H9 (cell line): ENCODE measurements around the gene LMBR1. TPM values are rescaled to one million over a fixed set of nuclear protein-coding genes. Genes with fewer than 3 reads are reported as not detected.

Source experiments
- DNase-seq: peaks from one replicate; pipeline ENCODE4 v3.0.0-alpha.2; 2017
- H2AFZ ChIP-seq: one replicate; pipeline ENCODE4 v1.6.1; 2013; ENCODE audit warnings: mild to moderate bottlenecking, low read length, control low read depth, moderate library complexity
- H2AK5ac ChIP-seq: 2 replicates; pipeline ENCODE4 v1.6.1; 2013; ENCODE audit warnings: low read length, control low read depth, mixed read lengths; ENCODE audit not compliant: insufficient read length
- H2BK120ac ChIP-seq: one replicate; pipeline ENCODE4 v1.6.1; 2013; ENCODE audit warnings: low read depth, mild to moderate bottlenecking, low read length, control low read depth, inconsistent platforms; ENCODE audit not compliant: poor library complexity, severe bottlenecking
- H2BK12ac ChIP-seq: 2 replicates; pipeline ENCODE4 v1.6.1; 2013; ENCODE audit warnings: low read length, control low read depth, mixed read lengths, low read depth; ENCODE audit not compliant: insufficient read length
- H2BK15ac ChIP-seq: 2 replicates; pipeline ENCODE4 v1.6.1; 2013; ENCODE audit warnings: low read depth, low read length, control low read depth
- H2BK20ac ChIP-seq: one replicate; pipeline ENCODE4 v1.6.1; 2013; ENCODE audit warnings: low read depth, mild to moderate bottlenecking, low read length, control low read depth, inconsistent platforms; ENCODE audit not compliant: poor library complexity, severe bottlenecking
- H2BK5ac ChIP-seq: 2 replicates; pipeline ENCODE4 v1.6.1; 2013; ENCODE audit warnings: low read length, control low read depth, mixed read lengths; ENCODE audit not compliant: insufficient read length
- H3K14ac ChIP-seq: 2 replicates; pipeline ENCODE4 v1.6.1; 2013; ENCODE audit warnings: low read length, control low read depth; ENCODE audit not compliant: insufficient read depth
- H3K18ac ChIP-seq: 2 replicates; pipeline ENCODE4 v1.6.1; 2013; ENCODE audit warnings: low read depth, mild to moderate bottlenecking, mixed read lengths, low read length, control low read depth; ENCODE audit not compliant: insufficient read length
- H3K23ac ChIP-seq: 2 replicates; pipeline ENCODE4 v1.6.1; 2013; ENCODE audit warnings: low read length, control low read depth, mixed read lengths, low read depth; ENCODE audit not compliant: insufficient read length
- H3K23me2 ChIP-seq: 2 replicates; pipeline ENCODE4 v1.6.1; 2013; ENCODE audit warnings: low read depth, mild to moderate bottlenecking, mixed read lengths, low read length, control low read depth; ENCODE audit not compliant: insufficient read length, poor library complexity, severe bottlenecking
- H3K27ac ChIP-seq: 2 replicates; pipeline ENCODE4 v1.5.1; 2013; ENCODE audit warnings: low read length, control low read depth, mixed read lengths, low read depth; ENCODE audit not compliant: insufficient read length
- H3K27me3 ChIP-seq: 2 replicates; pipeline ENCODE4 v1.6.1; 2013; ENCODE audit warnings: low read length, control low read depth, inconsistent platforms; ENCODE audit not compliant: insufficient read depth
- H3K4ac ChIP-seq: 2 replicates; pipeline ENCODE4 v1.6.1; 2013; ENCODE audit warnings: low read depth, mild to moderate bottlenecking, control low read depth, inconsistent platforms, low read length, moderate library complexity
- H3K4me1 ChIP-seq: 2 replicates; pipeline ENCODE4 v1.6.1; 2013; ENCODE audit warnings: low read length, control low read depth, inconsistent platforms; ENCODE audit not compliant: insufficient read depth
- H3K4me2 ChIP-seq: 2 replicates; pipeline ENCODE4 v1.6.1; 2013; ENCODE audit warnings: low read length, control low read depth, mixed read lengths; ENCODE audit not compliant: insufficient read length, insufficient read depth
- H3K56ac ChIP-seq: 2 replicates; pipeline ENCODE4 v1.6.1; 2013; ENCODE audit warnings: low read depth, mild to moderate bottlenecking, mixed read lengths, low read length, control low read depth; ENCODE audit not compliant: insufficient read length
- H3K79me1 ChIP-seq: 2 replicates; pipeline ENCODE4 v1.6.1; 2013; ENCODE audit warnings: low read depth, mild to moderate bottlenecking, moderate library complexity, low read length, control low read depth, inconsistent platforms; ENCODE audit not compliant: insufficient read depth, poor library complexity, severe bottlenecking
- H3K79me2 ChIP-seq: 2 replicates; pipeline ENCODE4 v1.6.1; 2013; ENCODE audit warnings: low read length, control low read depth, inconsistent platforms; ENCODE audit not compliant: insufficient read depth
- H3K9ac ChIP-seq: 2 replicates; pipeline ENCODE4 v1.6.1; 2013; ENCODE audit warnings: low read length, control low read depth, mixed read lengths; ENCODE audit not compliant: insufficient read length; ENCODE audit errors: extremely low read depth
- H3K9me3 ChIP-seq: one replicate; pipeline ENCODE4 v1.6.1; 2013; ENCODE audit warnings: low read depth, low read length, inconsistent platforms; ENCODE audit not compliant: control insufficient read depth
- H3T11ph ChIP-seq: one replicate; pipeline ENCODE4 v1.6.1; 2013; ENCODE audit warnings: mild to moderate bottlenecking, low read length, control low read depth, inconsistent platforms
- H4K20me1 ChIP-seq: one replicate; pipeline ENCODE4 v1.6.1; 2013; ENCODE audit not compliant: control insufficient read depth, insufficient read length, insufficient read depth
- H4K5ac ChIP-seq: 2 replicates; pipeline ENCODE4 v1.6.1; 2013; ENCODE audit warnings: low read depth, mild to moderate bottlenecking, mixed read lengths, low read length, control low read depth; ENCODE audit not compliant: insufficient read length
- H4K8ac ChIP-seq: replicated peaks from 2 replicates; pipeline ENCODE4 v1.6.1; 2013; ENCODE audit warnings: low read length, control low read depth, mixed read lengths, low read depth; ENCODE audit not compliant: insufficient read length
- H4K91ac ChIP-seq: 2 replicates; pipeline ENCODE4 v1.6.1; 2013; ENCODE audit warnings: low read depth, mild to moderate bottlenecking, moderate library complexity, mixed read lengths, low read length, control low read depth; ENCODE audit not compliant: insufficient read length
- H3K27ac Mint-ChIP-seq, 3 experiments: 2 replicates in 2 of 3; 3 replicates in 1 of 3; pipeline ENCODE4 v1.8.0; 2020 to 2021; ENCODE audit warnings: mixed read lengths in 3 of 3, mild to moderate bottlenecking in 1 of 3, moderate library complexity in 1 of 3
- H3K27me3 Mint-ChIP-seq: 2 replicates; pipeline ENCODE4 v1.8.0; 2021; ENCODE audit warnings: low read depth, mild to moderate bottlenecking, moderate library complexity, mixed read lengths
- H3K36me3 Mint-ChIP-seq, 3 experiments: 2 replicates in 2 of 3; 3 replicates in 1 of 3; pipeline ENCODE4 v1.8.0; 2020 to 2021; ENCODE audit warnings: low read depth in 3 of 3, mixed read lengths in 3 of 3; ENCODE audit not compliant: insufficient read depth in 1 of 3
- H3K4me1 Mint-ChIP-seq, 2 experiments: 2 replicates each; pipeline ENCODE4 v1.8.0; 2020; ENCODE audit warnings: mixed read lengths in 2 of 2
- H3K4me3 Mint-ChIP-seq, 2 experiments: 2 replicates in 1 of 2; 3 replicates in 1 of 2; pipeline ENCODE4 v1.8.0; 2020 to 2021; ENCODE audit warnings: mild to moderate bottlenecking in 2 of 2, mixed read lengths in 2 of 2, moderate library complexity in 1 of 2
- H3K9me3 Mint-ChIP-seq, 2 experiments: 2 replicates in 1 of 2; 3 replicates in 1 of 2; pipeline ENCODE4 v1.8.0; 2020; ENCODE audit warnings: mild to moderate bottlenecking in 2 of 2, mixed read lengths in 2 of 2, moderate library complexity in 1 of 2
- CTCF ChIP-seq: fragments of 200-600 bp; sonication (generic); conservative IDR thresholded peaks from 3 replicates; pipeline ENCODE4 v1.8.0; 2021; ENCODE audit warnings: antibody characterized with exemption, mild to moderate bottlenecking
- WGBS: extraction: QIAGEN DNeasy Blood & Tissue Kit; methylation state at CpG from one replicate; pipeline ENCODE4 v1.1.7; 2013; ENCODE audit warnings: missing lambda C conversion rate, low lambda C conversion rate, mixed read lengths; ENCODE audit not compliant: insufficient read length; ENCODE audit errors: extremely low coverage; 5-methylcytosine and 5-hydroxymethylcytosine counted together
- total RNA-seq: library from RNA; stranded (reverse); gene quantifications from 2 replicates; pipeline ENCODE4 v1.2.1, GENCODE V29; 2021

The LMBR1 gene
- total RNA-seq, 1 experiment from 2014 or later = 62.3 TPM

DNA sequence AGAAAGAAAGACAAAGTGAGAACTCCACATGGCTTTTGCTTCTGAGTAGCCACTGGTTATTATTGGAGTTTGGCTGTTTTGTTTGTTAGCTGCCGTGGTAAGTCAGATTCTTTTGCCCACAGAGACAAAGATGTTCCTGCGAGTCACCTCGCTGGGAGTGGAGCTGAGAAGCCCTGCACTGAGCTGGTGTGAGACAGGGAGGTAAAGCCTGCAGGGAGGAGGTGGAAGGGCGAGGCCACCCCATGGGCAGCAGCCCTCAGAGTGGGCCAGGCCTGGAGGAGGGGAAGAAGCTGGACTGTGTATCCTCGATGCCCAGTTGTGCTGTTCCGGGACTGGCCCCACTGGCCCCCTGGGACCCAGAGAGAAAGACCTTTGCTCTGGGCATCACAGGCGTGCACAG, 42.3 kb upstream of the LMBR1 start:
- no peak for DNase-seq
- Histone ChIP-seq H3T11ph (no peak overlapping the region), H4K20me1 (no peaks in the 10 kb centered on the region), H4K91ac (no peak overlapping the region), H3K23ac (no peak overlapping the region), H3K14ac (no peak overlapping the region), H2BK15ac (no peak overlapping the region), H2BK5ac (no peak overlapping the region), H4K8ac (no peak overlapping the region), H2BK120ac (no peak overlapping the region), H2AK5ac (no peak overlapping the region), H4K5ac (no peak overlapping the region), H3K27ac (no peak overlapping the region), H3K4ac (no peak overlapping the region), H3K27me3 (no peaks in the 10 kb centered on the region), H3K9ac (no peak overlapping the region), H3K4me1 (no peaks in the 10 kb centered on the region), H2BK20ac (no peak overlapping the region), H3K4me2 (no peak overlapping the region), H3K18ac (no peak overlapping the region), H3K79me1 (no peaks in the 10 kb centered on the region), H3K56ac (no peak overlapping the region), H3K79me2 (no peaks in the 10 kb centered on the region), H3K9me3 (no peaks in the 10 kb centered on the region), H3K23me2 (no peaks in the 10 kb centered on the region), H2AFZ (no peak overlapping the region), H2BK12ac (no peak overlapping the region)
- peaks cover 0 to under 1% of the 10 kb centered on the region in 2 experiments; a peak in 2 of 5 replicates for H3K9me3 Mint-ChIP-seq
- no peaks in the 10 kb centered on the region for H3K36me3 Mint-ChIP-seq
- H3K4me3 Mint-ChIP-seq = no peak overlapping the region
- peaks cover 2% of the 10 kb centered on the region for H3K27me3 Mint-ChIP-seq
- no peak overlapping the region; a peak in 1 of 7 replicates for H3K27ac Mint-ChIP-seq
- no CpG with 5 or more reads among the region's 7 CpGs for WGBS
- no peak for TF ChIP-seq CTCF
- peaks cover 6 to 9% of the 10 kb centered on the region in 2 experiments for H3K4me1 Mint-ChIP-seq
